Measurements from ENCODE around the gene PTRH1. TPM values are rescaled to one million over a fixed set of nuclear protein-coding genes. Genes with fewer than 3 reads are reported as not detected.

Gene PTRH1
- total RNA-seq, 1 donor = 16.3 TPM

- no peak for DNase-seq (ENCODE audit: insufficient read length, low spot score, missing footprints)
- no peaks in the 10 kb centered on the region for H4K20me1 ChIP-seq (ENCODE audit: insufficient read depth, low read length)
- H3K4me1 ChIP-seq (ENCODE audit: insufficient read depth, low read length) = peaks cover 10% of the 10 kb centered on the region
- H3K36me3 ChIP-seq (ENCODE audit: insufficient read depth, low read length) = peaks cover 6% of the 10 kb centered on the region
- H3K9me3 ChIP-seq (ENCODE audit: low read depth, low read length) = no peaks in the 10 kb centered on the region
- H2AFZ ChIP-seq (ENCODE audit: low read length) = no peak overlapping the region
- H3K27me3 ChIP-seq (ENCODE audit: insufficient read depth, low read length) = no peaks in the 10 kb centered on the region
- no peak overlapping the region for H3K4me3 ChIP-seq (ENCODE audit: insufficient read depth, low read length)
- H3K27ac ChIP-seq (ENCODE audit: low read depth, low read length) = no peak overlapping the region
- H3K4me2 ChIP-seq (ENCODE audit: insufficient read depth, low read length) = no peak overlapping the region
- no peak for TF ChIP-seq CTCF (IDR thresholded peaks at IDR 0.05; ENCODE audit: extremely low read depth, low read depth, low read length)
- H3K79me2 ChIP-seq (ENCODE audit: insufficient read depth, low read length) = peaks cover 4% of the 10 kb centered on the region
These were observed 16.5 kb upstream of the PTRH1 start for GRCh38 chr9:127731938-127732337.

GRCh38 chr9:127730799-127731410, 15.4 kb upstream of the PTRH1 start:
- H3K4me2 ChIP-seq (ENCODE audit: insufficient read depth, low read length) = no peak overlapping the region
- peaks cover 6% of the 10 kb centered on the region for H3K36me3 ChIP-seq (ENCODE audit: insufficient read depth, low read length)
- TF ChIP-seq CTCF (IDR thresholded peaks at IDR 0.05; ENCODE audit: extremely low read depth, low read depth, low read length) = no peak

GRCh38 chr9:127730262-127730661, 14.8 kb upstream of the PTRH1 start:
- peaks cover 6% of the 10 kb centered on the region for H3K4me1 ChIP-seq (ENCODE audit: insufficient read depth, low read length)
- no peak overlapping the region for H2AFZ ChIP-seq (ENCODE audit: low read length)
- no peak for TF ChIP-seq CTCF (IDR thresholded peaks at IDR 0.05; ENCODE audit: extremely low read depth, low read depth, low read length)
- no peak for DNase-seq (ENCODE audit: insufficient read length, low spot score, missing footprints)
- no peak overlapping the region for H3K4me2 ChIP-seq (ENCODE audit: insufficient read depth, low read length)
- no peak overlapping the region for H3K27ac ChIP-seq (ENCODE audit: low read depth, low read length)
- no peaks in the 10 kb centered on the region for H3K9me3 ChIP-seq (ENCODE audit: low read depth, low read length)
- peaks cover 6% of the 10 kb centered on the region for H3K36me3 ChIP-seq (ENCODE audit: insufficient read depth, low read length)
- H3K79me2 ChIP-seq (ENCODE audit: insufficient read depth, low read length) = peaks cover 4% of the 10 kb centered on the region
- H3K27me3 ChIP-seq (ENCODE audit: insufficient read depth, low read length) = no peaks in the 10 kb centered on the region
- H4K20me1 ChIP-seq (ENCODE audit: insufficient read depth, low read length) = no peaks in the 10 kb centered on the region
- no peak overlapping the region for H3K4me3 ChIP-seq (ENCODE audit: insufficient read depth, low read length)

More at GRCh38 chr9:127730799-127731410, 15.4 kb upstream of the PTRH1 start:
- Histone ChIP-seq H3K4me3 (ENCODE audit: insufficient read depth, low read length) (no peak overlapping the region), H3K9me3 (ENCODE audit: low read depth, low read length) (no peaks in the 10 kb centered on the region), H3K4me1 (ENCODE audit: insufficient read depth, low read length) (peaks cover 10% of the 10 kb centered on the region), H4K20me1 (ENCODE audit: insufficient read depth, low read length) (no peaks in the 10 kb centered on the region), H3K27me3 (ENCODE audit: insufficient read depth, low read length) (no peaks in the 10 kb centered on the region), H3K79me2 (ENCODE audit: insufficient read depth, low read length) (peaks cover 4% of the 10 kb centered on the region), H3K27ac (ENCODE audit: low read depth, low read length) (no peak overlapping the region), H2AFZ (ENCODE audit: low read length) (no peak overlapping the region)
- DNase-seq (ENCODE audit: insufficient read length, low spot score, missing footprints) = no peak

GRCh38 chr9:127729522-127730256, 14.2 kb upstream of the PTRH1 start:
- H3K4me3 ChIP-seq (ENCODE audit: insufficient read depth, low read length) = no peak overlapping the region
- peaks cover 4% of the 10 kb centered on the region for H3K79me2 ChIP-seq (ENCODE audit: insufficient read depth, low read length)
- peaks cover 6% of the 10 kb centered on the region for H3K36me3 ChIP-seq (ENCODE audit: insufficient read depth, low read length)
- no peak overlapping the region for H3K4me2 ChIP-seq (ENCODE audit: insufficient read depth, low read length)
- DNase-seq (ENCODE audit: insufficient read length, low spot score, missing footprints) = no peak
- no peak overlapping the region for H3K27ac ChIP-seq (ENCODE audit: low read depth, low read length)
- H4K20me1 ChIP-seq (ENCODE audit: insufficient read depth, low read length) = no peaks in the 10 kb centered on the region
- H2AFZ ChIP-seq (ENCODE audit: low read length) = no peak overlapping the region
- H3K9me3 ChIP-seq (ENCODE audit: low read depth, low read length) = no peaks in the 10 kb centered on the region
- no peak for TF ChIP-seq CTCF (IDR thresholded peaks at IDR 0.05; ENCODE audit: extremely low read depth, low read depth, low read length)
- peaks cover 6% of the 10 kb centered on the region for H3K4me1 ChIP-seq (ENCODE audit: insufficient read depth, low read length)
- H3K27me3 ChIP-seq (ENCODE audit: insufficient read depth, low read length) = no peaks in the 10 kb centered on the region
